ACHN (cell line): ENCODE data around the gene SFXN4.
"Not testable (repeated sequence)": the region's sequence is repeated elsewhere in the genome, so short reads cannot be mapped to it uniquely, and the experiment has no call there.

Source experiments
- DNase-seq: peaks from one replicate; pipeline ENCODE4 v3.0.0-alpha.2; 2015
- in situ Hi-C: cut with HindIII; loops from 2 replicates; pipeline ENCODE4 v1.10.0; 2017; ENCODE audit warnings: low sequenced_read_pairs, low pct_ligation_motif_present, low pct_unique_long_range_greater_than_20kb

SFXN4 gene

GRCh38 chr10:119096641-119097415, 68.7 kb downstream of the SFXN4 start:
- in situ Hi-C loops, DNase-seq: not testable (repeated sequence)

- in situ Hi-C loops = no loop called here
- DNase-seq = no peak
Measured at GRCh38 chr10:119095640-119096039, 69.9 kb downstream of the SFXN4 start.

- in situ Hi-C loops = no loop called here
- DNase-seq = no peak
Measured at GRCh38 chr10:119090968-119091367, 74.5 kb downstream of the SFXN4 start.
